Natural killer cell (primary cell): Measurements from ENCODE around the gene DSCAML1. TPM values are rescaled to one million over a fixed set of nuclear protein-coding genes. Genes with fewer than 3 reads are reported as not detected.

Source experiments
- ATAC-seq, 3 donors: fragments of 150-1000 bp in 2 of 3; fragments of 200-7000 bp in 1 of 3; cut with Tn5 transposase; 1 replicate in 1 of 3; 2 replicates in 2 of 3; pipeline ENCODE4 v1.10.0; 2021; ENCODE audit warnings: mild to moderate bottlenecking in 2 of 3, moderate library complexity in 2 of 3
- DNase-seq, 2 donors: peaks; one replicate each; pipeline versions ENCODE4 v3.0.0 to v3.0.0-alpha.2; 2013 to 2021; ENCODE audit warnings: mixed read lengths in 1 of 2
- H3K27ac ChIP-seq: one replicate; pipeline ENCODE4 v1.5.1; 2013; ENCODE audit warnings: mild to moderate bottlenecking, low read length
- H3K27me3 ChIP-seq: one replicate; pipeline ENCODE4 v1.6.1; 2013; ENCODE audit warnings: low read length; ENCODE audit not compliant: control insufficient read depth, insufficient read depth
- H3K36me3 ChIP-seq: one replicate; pipeline ENCODE4 v1.6.1; 2013; ENCODE audit warnings: low read length; ENCODE audit not compliant: control insufficient read depth, insufficient read depth
- H3K4me1 ChIP-seq: one replicate; pipeline ENCODE4 v1.6.1; 2013; ENCODE audit warnings: low read length; ENCODE audit not compliant: control insufficient read depth, insufficient read depth
- H3K4me3 ChIP-seq: one replicate; pipeline ENCODE4 v1.5.1; 2013; ENCODE audit warnings: low read length
- H3K9me3 ChIP-seq: one replicate; pipeline ENCODE4 v1.6.1; 2013; ENCODE audit warnings: low read length; ENCODE audit not compliant: control insufficient read depth, insufficient read depth
- H3K27ac Mint-ChIP-seq, 2 donors: one replicate each; pipeline ENCODE4 v1.8.0; 2022; ENCODE audit warnings: mild to moderate bottlenecking in 2 of 2, mixed read lengths in 2 of 2, moderate library complexity in 1 of 2
- H3K27me3 Mint-ChIP-seq, 2 donors: one replicate each; pipeline ENCODE4 v1.8.0; 2022; ENCODE audit warnings: low read depth in 2 of 2, mixed read lengths in 2 of 2
- H3K36me3 Mint-ChIP-seq: one replicate; pipeline ENCODE4 v1.8.0; 2022; ENCODE audit warnings: mixed read lengths
- H3K4me1 Mint-ChIP-seq, 2 donors: one replicate each; pipeline ENCODE4 v1.8.0; 2022; ENCODE audit warnings: mixed read lengths in 2 of 2
- H3K4me3 Mint-ChIP-seq: one replicate; pipeline ENCODE4 v1.8.0; 2022; ENCODE audit warnings: mild to moderate bottlenecking, moderate library complexity, mixed read lengths
- H3K9me3 Mint-ChIP-seq, 2 donors: one replicate each; pipeline ENCODE4 v1.8.0; 2022; ENCODE audit warnings: mixed read lengths in 2 of 2
- WGBS: methylation state at CpG from one replicate; pipeline ENCODE4 v1.1.7; 2013; ENCODE audit warnings: missing lambda C conversion rate; ENCODE audit not compliant: insufficient coverage; 5-methylcytosine and 5-hydroxymethylcytosine counted together
- intact Hi-C: fragments of 100-400 bp; cut with micrococcal nuclease; formaldehyde crosslinking; loops from one replicate; pipeline ENCODE4 v1.14.2; 2022
- total RNA-seq, 4 donors: library from RNA; stranded (reverse); fragments of 120-200 nt in 1 of 4; gene quantifications; one replicate each; pipeline versions ENCODE4 v1.2.3 to v1.2.4, GENCODE V29; 2013 to 2022
- TF ChIP-seq, protein P1 (sequence below): fragments of 200-600 bp; IDR thresholded peaks from one replicate; pipeline ENCODE4 v1.8.0; 2022; ENCODE audit warnings: antibody characterized with exemption

Gene DSCAML1
- total RNA-seq, 3 donors from 2014 or later (not counting 1 experiment from before 2014, with no cell fraction given) = 0.66 TPM; not detected in 2

- TF ChIP-seq, protein P1, sequence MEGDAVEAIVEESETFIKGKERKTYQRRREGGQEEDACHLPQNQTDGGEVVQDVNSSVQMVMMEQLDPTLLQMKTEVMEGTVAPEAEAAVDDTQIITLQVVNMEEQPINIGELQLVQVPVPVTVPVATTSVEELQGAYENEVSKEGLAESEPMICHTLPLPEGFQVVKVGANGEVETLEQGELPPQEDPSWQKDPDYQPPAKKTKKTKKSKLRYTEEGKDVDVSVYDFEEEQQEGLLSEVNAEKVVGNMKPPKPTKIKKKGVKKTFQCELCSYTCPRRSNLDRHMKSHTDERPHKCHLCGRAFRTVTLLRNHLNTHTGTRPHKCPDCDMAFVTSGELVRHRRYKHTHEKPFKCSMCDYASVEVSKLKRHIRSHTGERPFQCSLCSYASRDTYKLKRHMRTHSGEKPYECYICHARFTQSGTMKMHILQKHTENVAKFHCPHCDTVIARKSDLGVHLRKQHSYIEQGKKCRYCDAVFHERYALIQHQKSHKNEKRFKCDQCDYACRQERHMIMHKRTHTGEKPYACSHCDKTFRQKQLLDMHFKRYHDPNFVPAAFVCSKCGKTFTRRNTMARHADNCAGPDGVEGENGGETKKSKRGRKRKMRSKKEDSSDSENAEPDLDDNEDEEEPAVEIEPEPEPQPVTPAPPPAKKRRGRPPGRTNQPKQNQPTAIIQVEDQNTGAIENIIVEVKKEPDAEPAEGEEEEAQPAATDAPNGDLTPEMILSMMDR = no peak
- no peak for ATAC-seq
- Histone ChIP-seq H3K9me3 (no peaks in the 10 kb centered on the region), H3K4me1 (no peaks in the 10 kb centered on the region), H3K36me3 (no peaks in the 10 kb centered on the region), H3K27me3 (no peaks in the 10 kb centered on the region), H3K27ac (no peak overlapping the region), H3K4me3 (no peak overlapping the region)
- no peak for DNase-seq
- H3K9me3 Mint-ChIP-seq = no peaks in the 10 kb centered on the region
- no peak overlapping the region for H3K4me3 Mint-ChIP-seq
- no peak overlapping the region for H3K27ac Mint-ChIP-seq
- WGBS = 85% methylated on average over 7 of the region's 7 CpGs
- H3K4me1 Mint-ChIP-seq = no peaks in the 10 kb centered on the region
- H3K27me3 Mint-ChIP-seq = peaks cover 0 to 6% of the 10 kb centered on the region in 2 donors
- H3K36me3 Mint-ChIP-seq = no peaks in the 10 kb centered on the region
- intact Hi-C loops = no loop called here
Observed at GRCh38 chr11:117657794-117658193, 139.2 kb downstream of the DSCAML1 start.

- 91% methylated on average over 21 of the region's 21 CpGs for WGBS
- H3K4me1 ChIP-seq = no peaks in the 10 kb centered on the region
- TF ChIP-seq, protein P1 = no peak
- intact Hi-C loops = no loop called here
- Mint-ChIP-seq H3K4me3 (no peak overlapping the region), H3K4me1 (no peaks in the 10 kb centered on the region), H3K27ac (no peak overlapping the region), H3K9me3 (no peaks in the 10 kb centered on the region), H3K36me3 (no peaks in the 10 kb centered on the region), H3K27me3 (peaks cover 0 to 6% of the 10 kb centered on the region in 2 donors)
- H3K4me3 ChIP-seq = no peak overlapping the region
- no peaks in the 10 kb centered on the region for H3K27me3 ChIP-seq
- DNase-seq = no peak
- ATAC-seq = no peak
- H3K27ac ChIP-seq = no peak overlapping the region
- no peaks in the 10 kb centered on the region for H3K9me3 ChIP-seq
- H3K36me3 ChIP-seq = no peaks in the 10 kb centered on the region
Observed at GRCh38 chr11:117654281-117655255, 142.4 kb downstream of the DSCAML1 start.

- no peaks in the 10 kb centered on the region for H3K4me1 ChIP-seq
- Mint-ChIP-seq H3K9me3 (no peaks in the 10 kb centered on the region), H3K36me3 (no peaks in the 10 kb centered on the region), H3K4me3 (no peak overlapping the region), H3K27me3 (no peaks in the 10 kb centered on the region), H3K4me1 (no peaks in the 10 kb centered on the region), H3K27ac (no peak overlapping the region)
- ATAC-seq = no peak
- TF ChIP-seq, protein P1 = no peak
- WGBS = 94% methylated on average over 4 of the region's 4 CpGs
- no peak for DNase-seq
- H3K4me3 ChIP-seq = no peak overlapping the region
- H3K27me3 ChIP-seq = no peaks in the 10 kb centered on the region
- H3K9me3 ChIP-seq = no peaks in the 10 kb centered on the region
- no peak overlapping the region for H3K27ac ChIP-seq
- intact Hi-C loops = no loop called here
- H3K36me3 ChIP-seq = no peaks in the 10 kb centered on the region
Observed at GRCh38 chr11:117652521-117652920, 144.5 kb downstream of the DSCAML1 start.
